Osteoblast (primary cell): ENCODE results near the gene SIRT3. TPM values are rescaled to one million over a fixed set of nuclear protein-coding genes. Genes with fewer than 3 reads are reported as not detected.

Experiments used
- DNase-seq: peaks from one replicate; pipeline ENCODE4 v3.0.0; 2011; ENCODE audit warnings: low spot score, mixed read lengths; ENCODE audit not compliant: insufficient read length; ENCODE audit errors: missing footprints
- H2AFZ ChIP-seq: 2 replicates; pipeline ENCODE4 v1.6.0; 2011; ENCODE audit warnings: mild to moderate bottlenecking, low read length
- H3K27ac ChIP-seq: 2 replicates; pipeline ENCODE4 v1.5.1; 2011; ENCODE audit warnings: mild to moderate bottlenecking, low read depth, low read length, moderate library complexity
- H3K27me3 ChIP-seq: 2 replicates; pipeline ENCODE4 v1.6.0; 2012; ENCODE audit warnings: mild to moderate bottlenecking, control low read depth, inconsistent platforms, low read length, moderate library complexity; ENCODE audit not compliant: insufficient read depth
- H3K36me3 ChIP-seq: 2 replicates; pipeline ENCODE4 v1.5.1; 2011; ENCODE audit warnings: mild to moderate bottlenecking, low read length, control low read depth, moderate library complexity; ENCODE audit not compliant: insufficient read depth
- H3K4me1 ChIP-seq: 2 replicates; pipeline ENCODE4 v1.5.1; 2011; ENCODE audit warnings: mild to moderate bottlenecking, low read length, control low read depth, moderate library complexity; ENCODE audit not compliant: insufficient read depth
- H3K4me2 ChIP-seq: 2 replicates; pipeline ENCODE4 v1.6.0; 2011; ENCODE audit warnings: mild to moderate bottlenecking, low read length; ENCODE audit not compliant: insufficient read depth
- H3K4me3 ChIP-seq: fragments of 200-600 bp; sonication (generic); 3 replicates; pipeline ENCODE4 v1.5.1; 2012; ENCODE audit warnings: mild to moderate bottlenecking, low read length, inconsistent platforms; ENCODE audit not compliant: insufficient read depth
- H3K79me2 ChIP-seq: 2 replicates; pipeline ENCODE4 v1.6.0; 2012; ENCODE audit warnings: mild to moderate bottlenecking, low read length, control low read depth, inconsistent platforms; ENCODE audit not compliant: insufficient read depth
- H3K9me3 ChIP-seq: 2 replicates; pipeline ENCODE4 v1.5.1; 2011; ENCODE audit warnings: low read depth, low read length, control low read depth
- H4K20me1 ChIP-seq: 2 replicates; pipeline ENCODE4 v1.6.0; 2012; ENCODE audit warnings: mild to moderate bottlenecking, low read length, control low read depth; ENCODE audit not compliant: insufficient read depth
- CTCF ChIP-seq: IDR thresholded peaks from 2 replicates; pipeline ENCODE4 v1.5.1; 2011; ENCODE audit warnings: mild to moderate bottlenecking, low read depth, low read length, moderate library complexity; ENCODE audit errors: extremely low read depth
- total RNA-seq: library from RNA; depleted of rRNA; stranded (reverse); fragments of >200 nt; gene quantifications from 2 replicates; pipeline ENCODE4 v1.2.3, GENCODE V29; 2012

Gene SIRT3
- total RNA-seq, 1 donor = 11.2 TPM

GRCh38 chr11:250740-251299 lies 14.7 kb upstream of the SIRT3 start:
- H3K4me2 ChIP-seq = no peak overlapping the region
- peaks cover 71% of the 10 kb centered on the region for H3K36me3 ChIP-seq
- H3K79me2 ChIP-seq = no peaks in the 10 kb centered on the region
- no peaks in the 10 kb centered on the region for H3K4me1 ChIP-seq
- peak; percentile 61 for TF ChIP-seq CTCF
- no peaks in the 10 kb centered on the region for H3K27me3 ChIP-seq
- no peak overlapping the region for H3K4me3 ChIP-seq
- DNase-seq = no peak
- H3K27ac ChIP-seq = no peak overlapping the region
- H4K20me1 ChIP-seq = peaks cover 4% of the 10 kb centered on the region
- H2AFZ ChIP-seq = no peak overlapping the region
- no peaks in the 10 kb centered on the region for H3K9me3 ChIP-seq

DNA sequence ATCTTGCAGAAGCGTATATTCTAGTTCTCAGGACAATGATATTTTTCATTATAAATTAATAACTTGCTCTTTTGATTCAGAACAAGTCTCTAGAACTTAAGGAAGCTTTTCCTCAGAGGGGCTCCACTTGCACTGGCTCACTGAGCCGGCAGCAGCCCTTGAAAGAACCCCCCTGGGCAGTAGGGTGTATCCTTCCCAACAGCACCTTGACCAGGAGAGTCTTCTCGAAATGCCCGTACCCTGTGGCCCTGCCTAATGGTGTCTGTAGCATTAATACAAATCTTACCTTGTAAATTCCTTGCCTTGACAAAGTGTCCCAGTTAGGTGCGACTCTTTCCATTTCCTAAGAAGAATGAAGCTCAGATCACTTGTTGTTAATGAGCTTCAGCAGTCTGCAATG lies 14.1 kb upstream of the SIRT3 start:
- no peaks in the 10 kb centered on the region for H3K4me1 ChIP-seq
- H3K4me2 ChIP-seq = no peak overlapping the region
- peaks cover 5% of the 10 kb centered on the region for H4K20me1 ChIP-seq
- H3K9me3 ChIP-seq = no peaks in the 10 kb centered on the region
- no peaks in the 10 kb centered on the region for H3K27me3 ChIP-seq
- H2AFZ ChIP-seq = no peak overlapping the region
- H3K27ac ChIP-seq = no peak overlapping the region
- H3K4me3 ChIP-seq = no peak overlapping the region
- TF ChIP-seq CTCF = no peak
- peaks cover 76% of the 10 kb centered on the region for H3K36me3 ChIP-seq
- DNase-seq = no peak
- peaks cover 2% of the 10 kb centered on the region for H3K79me2 ChIP-seq

- H3K36me3 ChIP-seq = peaks cover 88% of the 10 kb centered on the region
- peaks cover 3% of the 10 kb centered on the region for H3K79me2 ChIP-seq
- no peak overlapping the region for H3K4me2 ChIP-seq
- peaks cover 10% of the 10 kb centered on the region for H4K20me1 ChIP-seq
- no peak for DNase-seq
- no peak for TF ChIP-seq CTCF
- H3K4me1 ChIP-seq = no peaks in the 10 kb centered on the region
- no peaks in the 10 kb centered on the region for H3K9me3 ChIP-seq
- no peak overlapping the region for H3K4me3 ChIP-seq
- H3K27me3 ChIP-seq = no peaks in the 10 kb centered on the region
- H2AFZ ChIP-seq = no peak overlapping the region
- H3K27ac ChIP-seq = no peak overlapping the region
Measured at GRCh38 chr11:249062-249461, 12.9 kb upstream of the SIRT3 start.

DNA sequence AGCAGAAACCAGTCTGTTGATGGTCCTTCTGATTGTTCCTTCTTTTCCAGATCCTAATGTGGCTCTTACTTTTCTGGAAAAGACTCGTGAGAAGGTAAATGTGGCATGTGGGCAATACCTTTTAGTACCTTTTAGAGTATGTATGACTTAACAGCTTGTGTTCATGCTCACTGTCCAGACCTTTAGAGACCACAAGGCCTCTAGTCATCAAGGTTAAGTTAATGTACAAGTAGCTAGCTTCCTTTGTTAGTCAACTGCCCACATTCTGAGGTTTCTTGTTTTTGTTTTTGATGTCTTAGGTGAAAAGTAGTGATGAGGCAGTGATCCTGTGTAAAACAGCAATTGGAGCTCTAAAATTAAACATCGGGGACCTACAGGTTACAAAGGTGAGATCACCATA lies 8.2 kb upstream of the SIRT3 start:
- no peak for TF ChIP-seq CTCF
- Histone ChIP-seq H3K79me2 (peaks cover 36% of the 10 kb centered on the region), H2AFZ (no peak overlapping the region), H3K27me3 (no peaks in the 10 kb centered on the region), H4K20me1 (peaks cover 19% of the 10 kb centered on the region), H3K4me3 (no peak overlapping the region), H3K4me2 (no peak overlapping the region), H3K36me3 (peaks cover 84% of the 10 kb centered on the region), H3K4me1 (no peaks in the 10 kb centered on the region), H3K27ac (no peak overlapping the region), H3K9me3 (no peaks in the 10 kb centered on the region)
- no peak for DNase-seq
